OCI-LY7 (cell line): ENCODE measurements around the gene BLCAP. TPM values are rescaled to one million over a fixed set of nuclear protein-coding genes. Genes with fewer than 3 reads are reported as not detected.

Source experiments
- BruUV-seq: library from RNA; stranded (reverse); fragments of 400-500 nt; replicated peaks from 2 replicates; lab custom pipeline; 2021; lab: Mats Ljungman, UMichigan
- CTCF ChIA-PET: fragments of 300-600 bp; sonication (Branson Sonifier 250); formaldehyde crosslinking; loops from one replicate; lab custom pipeline; 2022; ENCODE audit warnings: antibody characterized with exemption; ENCODE audit not compliant: unreplicated experiment; lab: Charles Lee
- POLR2A ChIA-PET: fragments of 300-600 bp; sonication (Branson Sonifier 250); formaldehyde crosslinking; loops from one replicate; lab custom pipeline; 2022; ENCODE audit warnings: antibody characterized with exemption; lab: Charles Lee
- DNase-seq: peaks from one replicate; pipeline ENCODE4 v3.0.0-alpha.2; 2015; ENCODE audit warnings: low spot score
- H2AFZ ChIP-seq: fragments of 200-600 bp; sonication (generic), shearing (Covaris generic); 2 replicates; pipeline ENCODE4 v1.6.1; 2014; ENCODE audit warnings: mild to moderate bottlenecking, antibody characterized with exemption, low read length, moderate library complexity
- H3K27ac ChIP-seq: fragments of 200-600 bp; sonication (generic); 2 replicates; pipeline ENCODE4 v1.5.1; 2014; ENCODE audit warnings: mixed run types, low read depth, mild to moderate bottlenecking, moderate library complexity, low read length, inconsistent platforms; ENCODE audit not compliant: poor library complexity, severe bottlenecking
- H3K36me3 ChIP-seq: fragments of 200-600 bp; sonication (generic); 2 replicates; pipeline ENCODE4 v1.6.1; 2014; ENCODE audit warnings: mild to moderate bottlenecking, antibody characterized with exemption, low read length, moderate library complexity, mixed read lengths; ENCODE audit not compliant: insufficient read depth
- H3K4me1 ChIP-seq: fragments of 200-600 bp; sonication (generic); 2 replicates; pipeline ENCODE4 v1.5.1; 2014; ENCODE audit warnings: mild to moderate bottlenecking, low read length; ENCODE audit not compliant: insufficient read depth, poor library complexity, severe bottlenecking
- H3K4me2 ChIP-seq: fragments of 200-600 bp; sonication (generic); 2 replicates; pipeline ENCODE4 v1.6.1; 2014; ENCODE audit warnings: mild to moderate bottlenecking, low read length
- H3K4me3 ChIP-seq: fragments of 200-600 bp; sonication (generic); 2 replicates; pipeline ENCODE4 v1.5.1; 2014; ENCODE audit warnings: mild to moderate bottlenecking, low read depth, low read length; ENCODE audit not compliant: poor library complexity, severe bottlenecking
- H3K79me2 ChIP-seq: fragments of 200-600 bp; sonication (generic); 2 replicates; pipeline ENCODE4 v1.6.1; 2016; ENCODE audit warnings: low read depth, mild to moderate bottlenecking, low read length, moderate library complexity, mixed read lengths; ENCODE audit not compliant: insufficient read depth
- H3K9me2 ChIP-seq: fragments of 200-600 bp; sonication (generic); 2 replicates; pipeline ENCODE4 v1.6.1; 2016; ENCODE audit warnings: mild to moderate bottlenecking, low read length, mixed read lengths; ENCODE audit not compliant: insufficient read depth
- H3K9me3 ChIP-seq: fragments of 200-600 bp; sonication (generic); 2 replicates; pipeline ENCODE4 v1.6.1; 2014; ENCODE audit warnings: mild to moderate bottlenecking, mixed run types, low read length, mixed read lengths
- H4K20me1 ChIP-seq: fragments of 200-600 bp; sonication (generic); 2 replicates; pipeline ENCODE4 v1.6.1; 2014; ENCODE audit warnings: mild to moderate bottlenecking, antibody characterized with exemption, low read length, moderate library complexity, mixed read lengths; ENCODE audit not compliant: insufficient read depth
- EZH2phosphoT487 ChIP-seq: fragments of 200-600 bp; sonication (generic); IDR thresholded peaks from 2 replicates; pipeline ENCODE4 v1.6.1; 2018; ENCODE audit warnings: low read depth, borderline replicate concordance, mild to moderate bottlenecking, mixed run types, antibody characterized with exemption, low read length, moderate library complexity, mixed read lengths
- intact Hi-C: fragments of 100-400 bp; cut with micrococcal nuclease; formaldehyde crosslinking; loops from one replicate; pipeline ENCODE4 v1.10.0; 2022; ENCODE audit not compliant: unreplicated experiment
- total RNA-seq, 2 experiments: library from RNA; depleted of rRNA in 1 of 2; stranded (reverse); fragments of >200 nt in 1 of 2; shearing (Covaris generic) in 1 of 2; gene quantifications; 2 replicates each; pipeline ENCODE4 v1.2.3, GENCODE V29; 2014 to 2022
- TF ChIP-seq, protein P1 (sequence below): fragments of 200-600 bp; sonication (generic); conservative IDR thresholded peaks from 2 replicates; pipeline ENCODE4 v1.5.1; 2014; ENCODE audit warnings: mild to moderate bottlenecking, antibody characterized with exemption, low read length, moderate library complexity, mixed read lengths

Gene BLCAP
- total RNA-seq, 2 experiments from 2014 or later, result 32.3 to 55.1 TPM

DNA sequence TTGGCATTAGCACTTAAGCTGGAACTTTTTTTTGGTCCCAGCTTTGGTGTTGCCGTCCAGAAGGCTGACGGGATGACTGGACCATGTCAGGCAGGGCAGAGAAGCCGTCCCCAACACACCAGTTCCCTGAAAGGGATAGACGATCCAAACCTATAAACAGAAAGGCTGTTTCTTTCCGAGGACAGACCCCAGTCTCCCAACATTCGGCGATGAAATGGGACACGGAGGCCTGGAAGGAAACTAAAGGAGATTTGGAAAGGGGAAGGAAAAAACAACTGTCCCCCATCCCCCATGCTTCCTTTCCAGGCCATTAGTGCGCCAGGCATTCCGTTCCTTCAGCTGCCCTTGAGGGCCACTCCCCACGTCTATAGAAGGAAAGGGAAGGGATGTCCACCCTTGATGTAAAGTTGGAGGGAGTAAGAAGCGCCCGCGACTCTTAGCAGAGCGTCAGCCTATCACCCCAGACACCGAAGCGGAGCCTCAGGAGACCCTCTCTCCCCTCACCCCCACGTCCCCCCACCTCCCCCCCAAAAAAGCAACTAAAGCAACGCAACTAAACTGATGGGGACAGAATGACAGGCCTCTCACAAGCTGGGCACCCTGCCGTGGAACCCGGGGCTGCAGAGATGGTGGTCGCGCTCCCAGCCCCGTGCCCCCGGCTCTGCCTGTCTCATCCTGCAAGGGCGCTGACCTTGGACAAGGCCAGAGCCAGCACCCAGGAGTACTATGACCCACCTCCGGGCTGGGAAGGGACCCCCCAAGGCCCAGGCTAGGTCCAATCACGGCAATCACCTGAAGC is 638 bp downstream of the BLCAP start:
- DNase-seq, result no peak
- H2AFZ ChIP-seq, result peak overlapping the region; percentile 85
- BruUV-seq, result TSS peak; percentile 81
- H3K36me3 ChIP-seq, result no peaks in the 10 kb centered on the region
- peaks cover 33% of the 10 kb centered on the region for H3K79me2 ChIP-seq
- H3K4me2 ChIP-seq, result peak overlapping the region; percentile 96
- no peaks in the 10 kb centered on the region for H3K9me3 ChIP-seq
- H3K9me2 ChIP-seq, result no peaks in the 10 kb centered on the region
- intact Hi-C loops, result loop anchor here (1.0 to 5.0 kb wide), 3 partner anchors 20 to 335 kb away; no protein-coding TSS in a partner anchor
- CTCF ChIA-PET, result interaction anchor here (0.5 kb wide), 1 partner anchor 531 kb away, joined by 3 read pairs; no protein-coding TSS in a partner anchor
- H3K4me3 ChIP-seq, result peak overlapping the region; percentile 81
- POLR2A ChIA-PET, result interaction anchor here (0.6 to 1.3 kb wide), 3 partner anchors 19 to 252 kb away, joined by 3 read pairs; no protein-coding TSS in a partner anchor
- peaks cover 12% of the 10 kb centered on the region for H4K20me1 ChIP-seq
- H3K4me1 ChIP-seq, result peaks cover 27% of the 10 kb centered on the region
- H3K27ac ChIP-seq, result peak overlapping the region; percentile 62
- no peak for TF ChIP-seq EZH2phosphoT487
- TF ChIP-seq, protein P1, sequence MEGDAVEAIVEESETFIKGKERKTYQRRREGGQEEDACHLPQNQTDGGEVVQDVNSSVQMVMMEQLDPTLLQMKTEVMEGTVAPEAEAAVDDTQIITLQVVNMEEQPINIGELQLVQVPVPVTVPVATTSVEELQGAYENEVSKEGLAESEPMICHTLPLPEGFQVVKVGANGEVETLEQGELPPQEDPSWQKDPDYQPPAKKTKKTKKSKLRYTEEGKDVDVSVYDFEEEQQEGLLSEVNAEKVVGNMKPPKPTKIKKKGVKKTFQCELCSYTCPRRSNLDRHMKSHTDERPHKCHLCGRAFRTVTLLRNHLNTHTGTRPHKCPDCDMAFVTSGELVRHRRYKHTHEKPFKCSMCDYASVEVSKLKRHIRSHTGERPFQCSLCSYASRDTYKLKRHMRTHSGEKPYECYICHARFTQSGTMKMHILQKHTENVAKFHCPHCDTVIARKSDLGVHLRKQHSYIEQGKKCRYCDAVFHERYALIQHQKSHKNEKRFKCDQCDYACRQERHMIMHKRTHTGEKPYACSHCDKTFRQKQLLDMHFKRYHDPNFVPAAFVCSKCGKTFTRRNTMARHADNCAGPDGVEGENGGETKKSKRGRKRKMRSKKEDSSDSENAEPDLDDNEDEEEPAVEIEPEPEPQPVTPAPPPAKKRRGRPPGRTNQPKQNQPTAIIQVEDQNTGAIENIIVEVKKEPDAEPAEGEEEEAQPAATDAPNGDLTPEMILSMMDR, result no peak; the same call in 1 of the 2 replicates

DNA sequence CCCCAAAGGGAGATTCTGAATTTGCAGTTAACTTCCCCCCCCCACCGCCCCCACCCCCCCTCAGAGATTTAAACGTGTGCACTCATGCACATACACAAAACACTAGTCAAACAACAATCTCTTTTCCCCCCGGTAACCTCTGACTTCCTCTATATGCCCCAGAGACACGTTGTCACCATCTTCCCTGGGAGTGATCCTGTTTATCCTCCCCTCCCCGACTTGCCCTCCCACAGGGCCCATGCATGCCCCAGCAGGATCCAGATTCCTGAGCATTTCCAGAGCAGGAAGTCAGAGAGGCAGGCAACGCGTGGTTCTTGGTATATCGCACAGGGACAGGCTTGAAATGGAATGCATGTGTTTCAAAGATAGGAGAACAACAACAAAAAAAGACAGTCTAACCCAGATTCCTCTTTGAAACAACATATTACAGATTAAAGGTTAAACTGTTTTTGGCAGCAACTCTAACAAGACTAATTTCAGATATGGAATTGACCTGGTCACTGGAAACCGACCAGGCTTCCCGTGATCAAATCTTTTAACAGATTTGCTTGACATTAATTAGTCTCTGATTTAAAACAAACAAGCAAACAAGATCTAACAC is 1.3 kb downstream of the BLCAP start:
- H3K4me3 ChIP-seq, result peak overlapping the region; percentile 81
- no peaks in the 10 kb centered on the region for H3K9me3 ChIP-seq
- CTCF ChIA-PET, result no interaction called here
- peak overlapping the region; percentile 96 for H3K4me2 ChIP-seq
- H4K20me1 ChIP-seq, result peaks cover 12% of the 10 kb centered on the region
- 0 out of 2 replicates have a peak, but pooled peaks cover 1% of the 10 kb centered on the region for H3K36me3 ChIP-seq
- H3K27ac ChIP-seq, result peak overlapping the region; percentile 3
- H3K4me1 ChIP-seq, result peaks cover 27% of the 10 kb centered on the region
- peaks cover 38% of the 10 kb centered on the region for H3K79me2 ChIP-seq
- BruUV-seq, result no TSS peak
- H2AFZ ChIP-seq, result no peak overlapping the region
- POLR2A ChIA-PET, result interaction anchor here (0.7 to 1.3 kb wide), 3 partner anchors 20 to 251 kb away, joined by 3 read pairs; no protein-coding TSS in a partner anchor
- no peaks in the 10 kb centered on the region for H3K9me2 ChIP-seq
- TF ChIP-seq, protein P1, result no peak
- no peak for TF ChIP-seq EZH2phosphoT487
- intact Hi-C loops, result loop anchor here (2.0 to 5.0 kb wide), 2 partner anchors 258 to 334 kb away; no protein-coding TSS in a partner anchor
- peak; percentile 45 for DNase-seq
